Progenitor cell of endocrine pancreas (in vitro differentiated cells): Measurements from ENCODE around the gene SHC2. TPM values are rescaled to one million over a fixed set of nuclear protein-coding genes. Genes with fewer than 3 reads are reported as not detected.

Experiments
- DNase-seq: peaks from one replicate; pipeline ENCODE4 v3.0.0; 2021; ENCODE audit warnings: low spot score; ENCODE audit not compliant: unreplicated experiment
- H3K27ac Mint-ChIP-seq: 2 replicates; pipeline ENCODE4 v1.8.0; 2021; ENCODE audit warnings: mild to moderate bottlenecking, moderate library complexity, mixed read lengths
- H3K27me3 Mint-ChIP-seq: 2 replicates; pipeline ENCODE4 v1.8.0; 2021; ENCODE audit warnings: mixed read lengths
- H3K36me3 Mint-ChIP-seq: 2 replicates; pipeline ENCODE4 v1.8.0; 2022; ENCODE audit warnings: mixed read lengths; ENCODE audit not compliant: insufficient read depth
- H3K4me1 Mint-ChIP-seq: 2 replicates; pipeline ENCODE4 v1.8.0; 2021; ENCODE audit warnings: low read depth, mixed read lengths
- H3K4me3 Mint-ChIP-seq: 2 replicates; pipeline ENCODE4 v1.8.0; 2021; ENCODE audit warnings: low read depth, mild to moderate bottlenecking, moderate library complexity, mixed read lengths
- H3K9me3 Mint-ChIP-seq: 2 replicates; pipeline ENCODE4 v1.8.0; 2021; ENCODE audit warnings: low read depth, mixed read lengths
- total RNA-seq: library from RNA; stranded (reverse); gene quantifications from 2 replicates; pipeline ENCODE4 v1.2.1, GENCODE V29; 2021
- TF ChIP-seq, protein P1 (sequence below): fragments of 200-600 bp; sonication (generic); IDR thresholded peaks from one replicate; pipeline ENCODE4 v1.5.0; 2021; ENCODE audit warnings: antibody characterized with exemption, mild to moderate bottlenecking; ENCODE audit not compliant: unreplicated experiment

The SHC2 gene
- total RNA-seq, 1 donor from 2014 or later, result 159 TPM

DNA sequence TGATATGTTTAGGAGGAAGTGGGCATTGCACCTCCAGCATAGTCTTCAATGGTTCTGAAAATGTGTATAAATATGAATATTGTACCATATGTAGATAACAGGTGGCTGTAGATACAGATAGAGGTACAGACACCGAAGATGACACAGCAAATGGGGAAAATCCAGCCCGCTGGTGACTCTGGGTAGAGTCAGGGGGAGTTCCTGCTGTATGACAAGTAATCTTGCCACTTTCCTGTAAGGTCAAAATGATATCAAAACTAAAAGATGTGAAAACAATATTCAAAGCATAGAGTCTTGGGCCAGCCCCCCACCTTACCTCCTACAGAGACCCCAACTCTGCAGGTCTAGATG, 69.7 kb downstream of the SHC2 start:
- Mint-ChIP-seq H3K9me3 (peaks cover 8% of the 10 kb centered on the region), H3K36me3 (no peaks in the 10 kb centered on the region), H3K4me1 (peaks cover 4% of the 10 kb centered on the region), H3K4me3 (no peak overlapping the region), H3K27me3 (peaks cover 12% of the 10 kb centered on the region), H3K27ac (no peak overlapping the region)
- TF ChIP-seq, protein P1, sequence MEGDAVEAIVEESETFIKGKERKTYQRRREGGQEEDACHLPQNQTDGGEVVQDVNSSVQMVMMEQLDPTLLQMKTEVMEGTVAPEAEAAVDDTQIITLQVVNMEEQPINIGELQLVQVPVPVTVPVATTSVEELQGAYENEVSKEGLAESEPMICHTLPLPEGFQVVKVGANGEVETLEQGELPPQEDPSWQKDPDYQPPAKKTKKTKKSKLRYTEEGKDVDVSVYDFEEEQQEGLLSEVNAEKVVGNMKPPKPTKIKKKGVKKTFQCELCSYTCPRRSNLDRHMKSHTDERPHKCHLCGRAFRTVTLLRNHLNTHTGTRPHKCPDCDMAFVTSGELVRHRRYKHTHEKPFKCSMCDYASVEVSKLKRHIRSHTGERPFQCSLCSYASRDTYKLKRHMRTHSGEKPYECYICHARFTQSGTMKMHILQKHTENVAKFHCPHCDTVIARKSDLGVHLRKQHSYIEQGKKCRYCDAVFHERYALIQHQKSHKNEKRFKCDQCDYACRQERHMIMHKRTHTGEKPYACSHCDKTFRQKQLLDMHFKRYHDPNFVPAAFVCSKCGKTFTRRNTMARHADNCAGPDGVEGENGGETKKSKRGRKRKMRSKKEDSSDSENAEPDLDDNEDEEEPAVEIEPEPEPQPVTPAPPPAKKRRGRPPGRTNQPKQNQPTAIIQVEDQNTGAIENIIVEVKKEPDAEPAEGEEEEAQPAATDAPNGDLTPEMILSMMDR, result no peak
- DNase-seq, result no peak

DNA sequence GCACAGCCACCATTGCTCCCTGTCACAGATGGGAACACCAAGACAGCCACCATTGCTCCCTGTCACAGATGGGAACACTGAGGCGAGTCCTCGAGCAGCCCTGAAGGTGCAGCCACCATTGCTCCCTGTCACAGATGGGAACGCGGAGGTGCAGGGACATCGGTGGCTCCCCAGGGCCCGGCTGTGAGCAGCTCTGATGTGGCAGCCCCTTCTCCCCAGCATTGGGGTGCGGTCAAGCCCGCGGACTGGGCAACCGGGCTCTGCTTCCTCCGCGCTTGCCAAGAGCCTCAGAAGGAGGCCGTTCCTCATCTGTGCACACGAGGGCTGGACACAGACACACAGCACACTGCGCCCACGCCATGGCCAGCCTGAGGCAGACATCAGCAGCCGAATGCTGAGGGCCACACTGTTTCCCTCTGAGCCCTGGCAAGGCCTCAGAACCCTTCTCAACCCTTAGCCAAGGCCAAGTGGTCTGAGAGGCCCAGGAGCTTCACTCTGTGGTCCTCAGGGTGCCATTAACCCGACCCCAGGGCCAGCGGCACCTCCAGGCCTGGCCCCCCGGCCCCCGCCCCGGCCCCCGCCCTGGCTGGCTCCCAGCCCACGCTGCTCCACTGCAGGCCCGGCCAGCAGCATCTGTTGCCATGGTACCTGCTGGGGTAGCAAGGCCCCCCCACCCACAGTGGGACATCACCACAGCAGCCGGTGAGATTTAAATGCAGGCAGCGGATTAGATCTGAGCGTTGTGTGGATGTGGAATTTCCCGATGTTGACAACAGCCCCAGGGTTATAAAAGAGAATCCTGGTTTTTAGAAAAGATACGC, 70.2 kb downstream of the SHC2 start:
- DNase-seq, result no peak
- Mint-ChIP-seq H3K27me3 (peaks cover 10% of the 10 kb centered on the region), H3K36me3 (no peaks in the 10 kb centered on the region), H3K9me3 (peaks cover 5% of the 10 kb centered on the region), H3K4me1 (peaks cover 4% of the 10 kb centered on the region), H3K4me3 (no peak overlapping the region), H3K27ac (no peak overlapping the region)
- TF ChIP-seq, protein P1, result no peak

DNA sequence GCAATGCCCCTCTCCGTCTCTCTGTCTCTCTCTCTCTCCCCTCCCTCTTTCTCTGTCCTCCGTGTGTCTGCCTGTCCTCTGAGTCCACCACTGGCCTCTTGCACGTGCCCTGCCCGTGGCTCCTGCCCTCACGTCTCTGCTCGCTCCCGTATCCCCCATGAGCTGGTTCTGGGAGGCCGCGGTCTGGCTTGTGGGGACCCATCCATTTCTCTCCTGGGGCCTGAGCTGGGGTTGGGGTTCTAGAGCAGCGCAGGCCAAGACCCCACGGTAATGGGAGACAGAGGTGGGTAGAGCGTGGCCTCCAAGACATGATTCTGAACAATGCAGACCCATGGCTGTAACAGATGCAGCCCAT, 70.9 kb downstream of the SHC2 start:
- TF ChIP-seq, protein P1, result no peak
- no peak overlapping the region for H3K4me3 Mint-ChIP-seq
- H3K36me3 Mint-ChIP-seq, result no peaks in the 10 kb centered on the region
- peaks cover 8% of the 10 kb centered on the region for H3K27me3 Mint-ChIP-seq
- peaks cover 3% of the 10 kb centered on the region for H3K9me3 Mint-ChIP-seq
- peaks cover 9% of the 10 kb centered on the region for H3K4me1 Mint-ChIP-seq
- DNase-seq, result no peak
- H3K27ac Mint-ChIP-seq, result no peak overlapping the region

DNA sequence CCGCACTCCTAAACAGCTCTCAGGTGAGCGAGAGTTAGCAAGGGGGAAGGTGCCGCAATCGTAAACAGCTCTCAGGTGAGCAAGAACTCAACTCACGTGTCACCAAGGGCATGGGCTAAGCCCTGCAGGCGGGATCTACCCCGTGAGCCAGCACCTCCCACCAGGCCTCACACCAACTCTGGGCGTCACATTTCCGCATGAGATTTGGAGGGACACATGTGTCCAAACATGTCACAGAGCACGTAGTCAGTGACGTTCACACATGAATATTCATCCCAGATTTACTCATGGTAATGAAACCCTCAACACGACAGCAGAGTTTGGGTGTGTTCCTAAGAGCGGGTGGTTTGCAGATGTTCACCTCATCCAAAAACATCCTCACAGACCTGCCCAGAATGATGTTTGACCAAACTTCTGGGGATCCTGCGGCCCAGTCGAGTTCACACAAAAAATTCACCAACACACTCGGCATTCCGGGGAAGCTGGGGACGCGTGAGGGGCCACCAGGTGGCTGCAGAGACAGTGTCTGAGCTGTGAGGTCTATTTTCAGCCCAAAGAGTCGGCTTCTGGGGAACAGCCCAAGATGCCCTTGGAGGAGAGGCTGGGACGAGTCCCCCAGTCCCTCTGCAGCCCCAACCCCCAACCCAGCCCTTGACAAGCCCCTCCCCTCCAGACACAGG, 71.4 kb downstream of the SHC2 start:
- H3K27me3 Mint-ChIP-seq, result peaks cover 8% of the 10 kb centered on the region
- H3K27ac Mint-ChIP-seq, result no peak overlapping the region
- TF ChIP-seq, protein P1, result no peak
- DNase-seq, result no peak
- no peaks in the 10 kb centered on the region for H3K36me3 Mint-ChIP-seq
- peaks cover 13% of the 10 kb centered on the region for H3K4me1 Mint-ChIP-seq
- H3K4me3 Mint-ChIP-seq, result no peak overlapping the region
- peaks cover 3% of the 10 kb centered on the region for H3K9me3 Mint-ChIP-seq

DNA sequence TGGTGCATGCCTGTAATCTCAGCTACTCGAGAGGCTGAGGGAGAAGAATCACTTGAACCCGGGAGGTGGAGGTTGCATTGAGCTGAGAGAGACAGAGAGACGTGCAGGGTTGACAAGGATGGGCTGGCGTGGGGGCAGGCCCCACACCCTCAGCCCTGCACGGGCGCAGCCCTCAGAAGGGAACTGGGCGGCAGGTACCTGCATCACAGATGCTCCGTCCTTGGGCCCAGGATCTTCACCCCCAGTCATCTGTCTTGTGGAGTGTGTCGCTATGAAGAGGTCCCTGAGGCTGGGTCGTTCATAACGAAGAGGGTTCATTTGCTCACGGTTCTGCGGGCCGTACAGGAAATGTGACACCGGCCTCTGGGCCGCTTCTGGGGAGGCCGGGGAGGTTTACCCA, 72.1 kb downstream of the SHC2 start:
- peaks cover 3% of the 10 kb centered on the region for H3K9me3 Mint-ChIP-seq
- H3K27me3 Mint-ChIP-seq, result peaks cover 10% of the 10 kb centered on the region
- TF ChIP-seq, protein P1, result no peak
- no peak overlapping the region for H3K27ac Mint-ChIP-seq
- H3K36me3 Mint-ChIP-seq, result no peaks in the 10 kb centered on the region
- H3K4me3 Mint-ChIP-seq, result no peak overlapping the region
- DNase-seq, result no peak
- H3K4me1 Mint-ChIP-seq, result peaks cover 19% of the 10 kb centered on the region
